Liver (tissue), 9 donors: ENCODE measurements around the gene SPEG. TPM values are rescaled to one million over a fixed set of nuclear protein-coding genes. Genes with fewer than 3 reads are reported as not detected.
A peak's percentile ranks its signal among the peaks of the same experiment; 100 is the strongest.

Experiments used
- DNase-seq: peaks from one replicate; pipeline ENCODE4 v3.0.0-alpha.2; 2017; ENCODE audit warnings: low spot score
- H3K27ac ChIP-seq, 2 donors: one replicate each; pipeline ENCODE4 v1.7.0; 2013; ENCODE audit warnings: inconsistent platforms in 2 of 2, low read length in 2 of 2, control low read depth in 1 of 2, low read depth in 1 of 2, mild to moderate bottlenecking in 1 of 2
- H3K27me3 ChIP-seq, 4 donors: one replicate each; pipeline versions ENCODE4 v1.6.1 to v1.7.0; 2013; ENCODE audit warnings: low read length in 3 of 4, inconsistent platforms in 1 of 4, mild to moderate bottlenecking in 1 of 4, moderate library complexity in 1 of 4; ENCODE audit not compliant: control insufficient read depth in 4 of 4, insufficient read depth in 4 of 4
- H3K36me3 ChIP-seq, 4 donors: one replicate each; pipeline versions ENCODE4 v1.6.1 to v1.7.0; 2013; ENCODE audit warnings: low read length in 3 of 4, mild to moderate bottlenecking in 3 of 4, low read depth in 1 of 4, moderate library complexity in 1 of 4; ENCODE audit not compliant: control insufficient read depth in 4 of 4, insufficient read depth in 3 of 4
- H3K4me1 ChIP-seq, 4 donors: one replicate each; pipeline versions ENCODE4 v1.6.1 to v1.7.0; 2013; ENCODE audit warnings: low read length in 3 of 4, mild to moderate bottlenecking in 3 of 4, moderate library complexity in 1 of 4; ENCODE audit not compliant: control insufficient read depth in 4 of 4, insufficient read depth in 4 of 4
- H3K4me3 ChIP-seq, 3 donors: one replicate each; pipeline versions ENCODE4 v1.6.1 to v1.7.0; 2013; ENCODE audit warnings: low read length in 3 of 3, control low read depth in 1 of 3, low read depth in 1 of 3, mild to moderate bottlenecking in 1 of 3
- H3K9ac ChIP-seq, 2 donors: one replicate each; pipeline ENCODE4 v1.7.0; 2013; ENCODE audit warnings: low read length in 2 of 2, mild to moderate bottlenecking in 2 of 2, moderate library complexity in 2 of 2, control low read depth in 1 of 2, low read depth in 1 of 2
- H3K9me3 ChIP-seq, 4 donors: one replicate each; pipeline versions ENCODE4 v1.6.1 to v1.7.0; 2013; ENCODE audit warnings: low read length in 3 of 4; ENCODE audit not compliant: control insufficient read depth in 4 of 4
- CTCF ChIP-seq: fragments of 150-350 bp; IDR thresholded peaks from 2 replicates; pipeline ENCODE4 v1.5.1; 2017; ENCODE audit warnings: improper control_type of control experiment, low read depth, low read length; ENCODE audit not compliant: missing input control
- FOXA1 ChIP-seq: IDR thresholded peaks from 2 replicates; pipeline ENCODE4 v1.6.1; 2016; ENCODE audit warnings: antibody characterized with exemption
- FOXA2 ChIP-seq: IDR thresholded peaks from 2 replicates; pipeline ENCODE4 v1.6.1; 2016; ENCODE audit warnings: antibody characterized with exemption
- GABPA ChIP-seq, 2 donors: IDR thresholded peaks in 1 of 2; conservative IDR thresholded peaks in 1 of 2; 2 replicates each; pipeline ENCODE4 v1.6.1; 2016; ENCODE audit warnings: antibody characterized with exemption in 2 of 2, mild to moderate bottlenecking in 1 of 2, moderate library complexity in 1 of 2
- HNF4A ChIP-seq, 2 donors: conservative IDR thresholded peaks; 2 replicates each; pipeline ENCODE4 v1.6.1; 2016; ENCODE audit warnings: antibody characterized with exemption in 2 of 2, mild to moderate bottlenecking in 2 of 2
- NR2F2 ChIP-seq: IDR thresholded peaks from 2 replicates; pipeline ENCODE4 v1.6.1; 2016; ENCODE audit warnings: antibody characterized with exemption
- RAD21 ChIP-seq, 2 donors: IDR thresholded peaks; 2 replicates each; pipeline ENCODE4 v1.6.1; 2016; ENCODE audit warnings: antibody characterized with exemption in 2 of 2, mild to moderate bottlenecking in 2 of 2
- REST ChIP-seq: IDR thresholded peaks from 2 replicates; pipeline ENCODE4 v1.6.1; 2016; ENCODE audit warnings: antibody characterized with exemption, mild to moderate bottlenecking
- RXRA ChIP-seq, 2 donors: IDR thresholded peaks; 2 replicates each; pipeline ENCODE4 v1.6.1; 2017 to 2018; ENCODE audit warnings: antibody characterized with exemption in 2 of 2, mild to moderate bottlenecking in 1 of 2
- TAF1 ChIP-seq: conservative IDR thresholded peaks from 2 replicates; pipeline ENCODE4 v1.6.1; 2016; ENCODE audit warnings: antibody characterized with exemption, mild to moderate bottlenecking
- WGBS: extraction: QIAGEN DNeasy Blood & Tissue Kit; methylation state at CpG from one replicate; pipeline ENCODE4 v1.1.7; 2013; 5-methylcytosine and 5-hydroxymethylcytosine counted together
- polyA plus RNA-seq, 2 donors: library from polyadenylated mRNA; stranded (reverse) in 1 of 2; unstranded in 1 of 2; fragments of 200-250 nt in 1 of 2; fragments of >200 nt in 1 of 2; fragmentation: Nextera tagmentation in 1 of 2; extraction: Ambion mirVana in 1 of 2; gene quantifications; one replicate each; pipeline versions ENCODE4 v1.2.1 to v1.2.3, GENCODE V29; 2013 to 2015
- total RNA-seq, 2 donors: library from RNA; depleted of rRNA; stranded (reverse); fragments of >200 nt; gene quantifications; one replicate each; pipeline ENCODE4 v1.2.3, GENCODE V29; 2014
- TF ChIP-seq, protein P1 (sequence below): IDR thresholded peaks from 2 replicates; pipeline ENCODE4 v1.6.1; 2016; ENCODE audit warnings: antibody characterized with exemption
- TF ChIP-seq, protein P2 (sequence below): IDR thresholded peaks from 2 replicates; pipeline ENCODE4 v1.6.1; 2016; ENCODE audit warnings: antibody characterized with exemption
- donor health status: healthy.
- donor health status: healthy.
- donor health status: healthy.
- donor health status: healthy.
- donor health status: healthy.

Gene SPEG
- total and polyA plus RNA-seq, 4 donors: 0.51 to 0.96 (median 0.66) TPM

DNA sequence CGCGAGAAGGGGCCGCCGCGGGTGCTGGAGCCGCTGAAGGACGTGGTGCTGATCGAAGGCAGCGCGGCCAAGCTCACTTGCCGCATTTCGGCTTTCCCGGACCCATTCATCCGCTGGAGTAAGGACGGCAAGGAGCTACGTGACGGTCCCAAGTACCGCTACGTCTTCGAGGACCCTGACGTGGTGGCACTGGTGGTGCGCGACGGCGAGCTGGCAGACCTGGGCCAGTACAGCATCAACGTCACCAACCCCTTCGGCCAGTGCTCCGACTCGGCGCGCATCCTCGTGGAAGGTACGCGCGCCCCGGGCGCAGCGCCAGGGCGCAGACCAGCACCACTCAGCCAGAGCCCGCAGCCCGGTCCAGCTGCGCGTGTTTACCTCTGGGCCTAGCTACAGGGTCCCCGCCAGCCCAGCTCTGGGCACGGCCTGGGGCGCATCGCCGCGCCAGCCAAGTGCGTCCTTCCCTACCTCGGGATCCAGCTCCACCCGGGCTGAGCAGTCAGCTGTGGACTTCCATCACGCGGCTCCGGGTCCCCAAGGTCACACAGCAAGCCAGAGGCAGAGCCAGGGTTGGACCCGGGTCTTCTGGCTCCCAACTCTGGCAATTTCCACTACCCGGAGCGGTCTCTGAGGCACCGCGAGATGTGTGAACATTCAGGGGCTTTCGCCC is 62.3 kb downstream of the SPEG start:
- peaks cover 0 to 3% (median under 1%) of the 10 kb centered on the region in 4 donors for H3K36me3 ChIP-seq
- TF ChIP-seq GABPA (IDR thresholded peaks at IDR 0.05 in 1 of 2, conservative IDR thresholded peaks at IDR 0.05 in 1 of 2): no peak
- TF ChIP-seq, protein P1, sequence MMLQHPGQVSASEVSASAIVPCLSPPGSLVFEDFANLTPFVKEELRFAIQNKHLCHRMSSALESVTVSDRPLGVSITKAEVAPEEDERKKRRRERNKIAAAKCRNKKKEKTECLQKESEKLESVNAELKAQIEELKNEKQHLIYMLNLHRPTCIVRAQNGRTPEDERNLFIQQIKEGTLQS: no peak
- no peak for TF ChIP-seq HNF4A (conservative IDR thresholded peaks at IDR 0.05)
- no peak for TF ChIP-seq TAF1
- TF ChIP-seq RAD21 (IDR thresholded peaks at IDR 0.05): no peak
- TF ChIP-seq FOXA2: no peak
- TF ChIP-seq, protein P2, sequence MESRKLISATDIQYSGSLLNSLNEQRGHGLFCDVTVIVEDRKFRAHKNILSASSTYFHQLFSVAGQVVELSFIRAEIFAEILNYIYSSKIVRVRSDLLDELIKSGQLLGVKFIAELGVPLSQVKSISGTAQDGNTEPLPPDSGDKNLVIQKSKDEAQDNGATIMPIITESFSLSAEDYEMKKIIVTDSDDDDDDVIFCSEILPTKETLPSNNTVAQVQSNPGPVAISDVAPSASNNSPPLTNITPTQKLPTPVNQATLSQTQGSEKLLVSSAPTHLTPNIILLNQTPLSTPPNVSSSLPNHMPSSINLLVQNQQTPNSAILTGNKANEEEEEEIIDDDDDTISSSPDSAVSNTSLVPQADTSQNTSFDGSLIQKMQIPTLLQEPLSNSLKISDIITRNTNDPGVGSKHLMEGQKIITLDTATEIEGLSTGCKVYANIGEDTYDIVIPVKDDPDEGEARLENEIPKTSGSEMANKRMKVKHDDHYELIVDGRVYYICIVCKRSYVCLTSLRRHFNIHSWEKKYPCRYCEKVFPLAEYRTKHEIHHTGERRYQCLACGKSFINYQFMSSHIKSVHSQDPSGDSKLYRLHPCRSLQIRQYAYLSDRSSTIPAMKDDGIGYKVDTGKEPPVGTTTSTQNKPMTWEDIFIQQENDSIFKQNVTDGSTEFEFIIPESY: no peak
- TF ChIP-seq NR2F2: no peak
- TF ChIP-seq REST: no peak
- no peak for TF ChIP-seq RXRA (IDR thresholded peaks at IDR 0.05)
- TF ChIP-seq FOXA1: no peak
- no peak for TF ChIP-seq CTCF
- no peak for DNase-seq
- no peaks in the 10 kb centered on the region for H3K9me3 ChIP-seq
- no peak overlapping the region for H3K4me3 ChIP-seq
- H3K27me3 ChIP-seq: no peaks in the 10 kb centered on the region
- H3K27ac ChIP-seq: no peak overlapping the region
- 13% methylated on average over 61 of the region's 61 CpGs for WGBS
- H3K9ac ChIP-seq: no peak overlapping the region
- H3K4me1 ChIP-seq: peaks cover 6 to 32% (median 22%) of the 10 kb centered on the region in 4 donors

DNA sequence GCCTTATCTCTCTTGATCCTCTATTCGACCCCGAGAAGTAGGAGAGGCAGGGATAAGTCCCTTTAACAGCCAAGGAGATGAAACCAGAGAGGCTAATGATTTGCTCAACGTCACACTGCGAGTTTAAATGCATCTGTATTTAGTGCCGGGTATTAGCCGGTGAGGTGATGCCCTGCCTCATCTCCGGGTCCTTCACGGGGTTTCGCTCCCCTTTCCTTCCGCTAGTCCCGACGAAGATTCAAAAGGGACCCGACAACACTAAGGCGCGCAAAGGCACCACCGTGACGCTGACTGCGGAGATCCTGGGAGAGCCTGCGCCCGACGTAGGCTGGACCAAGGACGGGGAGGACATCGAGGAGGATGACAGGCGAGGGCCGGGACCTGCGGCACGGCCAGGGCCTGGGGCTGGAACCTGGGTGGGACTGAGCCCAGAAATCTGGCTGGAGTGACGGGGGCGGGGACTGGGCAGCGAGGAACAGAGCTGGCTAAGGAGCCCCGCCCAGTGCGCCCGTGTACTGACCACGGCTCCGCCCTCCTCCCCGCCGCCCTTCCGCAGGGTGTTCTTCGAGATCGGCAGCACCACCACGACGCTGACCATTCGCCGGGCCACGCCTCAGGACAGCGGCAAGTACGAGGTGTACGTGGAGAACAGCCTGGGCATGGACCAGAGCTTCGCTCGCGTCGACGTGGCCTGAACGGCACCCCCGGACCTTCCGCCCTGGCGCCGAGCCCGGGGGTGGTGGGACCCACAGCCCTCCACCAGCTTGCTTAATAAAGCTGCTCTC is 63.0 kb downstream of the SPEG start:
- H3K27me3 ChIP-seq: no peaks in the 10 kb centered on the region
- WGBS: 3% methylated on average over 59 of the region's 59 CpGs

More for the DNA sequence above, 63.0 kb downstream of the SPEG start:
- Histone ChIP-seq H3K9me3 (no peaks in the 10 kb centered on the region), H3K9ac (peak overlapping the region; percentile 42 to 81), H3K4me1 (peaks cover 6 to 32% (median 22%) of the 10 kb centered on the region in 4 donors), H3K27ac (peak overlapping the region; percentile 93 to 95), H3K4me3 (peak overlapping the region; percentile 60 to 94 (median 66)), H3K36me3 (peaks cover 0 to 3% (median under 1%) of the 10 kb centered on the region in 4 donors)
- TF ChIP-seq FOXA1: no peak
- TF ChIP-seq GABPA (IDR thresholded peaks at IDR 0.05 in 1 of 2, conservative IDR thresholded peaks at IDR 0.05 in 1 of 2): no peak
- no peak for TF ChIP-seq REST
- TF ChIP-seq FOXA2: no peak
- peak; percentile 82 for DNase-seq
